Endodermal cell (in vitro differentiated cells): ENCODE results near the gene VPS54. TPM values are rescaled to one million over a fixed set of nuclear protein-coding genes. Genes with fewer than 3 reads are reported as not detected.

Source experiments
- DNase-seq: peaks from one replicate; pipeline ENCODE4 v3.0.0-alpha.2; 2017
- H3K27ac ChIP-seq: 2 replicates; pipeline ENCODE4 v1.5.1; 2013; ENCODE audit warnings: mild to moderate bottlenecking, low read depth, low read length, moderate library complexity
- H3K27me3 ChIP-seq: 2 replicates; pipeline ENCODE4 v1.6.1; 2013; ENCODE audit warnings: mild to moderate bottlenecking, low read length, moderate library complexity; ENCODE audit not compliant: insufficient read depth, control insufficient read depth, poor library complexity, severe bottlenecking
- H3K36me3 ChIP-seq: 2 replicates; pipeline ENCODE4 v1.7.0; 2013; ENCODE audit warnings: mild to moderate bottlenecking, low read length, moderate library complexity; ENCODE audit not compliant: control insufficient read depth, insufficient read depth
- H3K4me1 ChIP-seq: one replicate; pipeline ENCODE4 v1.7.0; 2013; ENCODE audit warnings: low read length; ENCODE audit not compliant: control insufficient read depth, insufficient read depth
- H3K4me3 ChIP-seq: 2 replicates; pipeline ENCODE4 v1.5.1; 2013; ENCODE audit warnings: mild to moderate bottlenecking, low read length, moderate library complexity
- H3K9ac ChIP-seq: 2 replicates; pipeline ENCODE4 v1.6.1; 2013; ENCODE audit warnings: mild to moderate bottlenecking, low read length, moderate library complexity; ENCODE audit not compliant: poor library complexity, severe bottlenecking; ENCODE audit errors: extremely low read depth
- H3K9me3 ChIP-seq: 2 replicates; pipeline ENCODE4 v1.6.1; 2013; ENCODE audit warnings: mild to moderate bottlenecking, low read length, moderate library complexity; ENCODE audit not compliant: control insufficient read depth
- H3K27ac Mint-ChIP-seq: 2 replicates; pipeline ENCODE4 v1.8.0; 2020; ENCODE audit warnings: mixed read lengths
- H3K27me3 Mint-ChIP-seq: 2 replicates; pipeline ENCODE4 v1.8.0; 2021; ENCODE audit warnings: mild to moderate bottlenecking, mixed read lengths; ENCODE audit not compliant: insufficient read depth
- H3K36me3 Mint-ChIP-seq: 2 replicates; pipeline ENCODE4 v1.8.0; 2020; ENCODE audit warnings: low read depth, mixed read lengths
- H3K4me1 Mint-ChIP-seq: 2 replicates; pipeline ENCODE4 v1.8.0; 2020; ENCODE audit warnings: mixed read lengths
- H3K4me3 Mint-ChIP-seq: 2 replicates; pipeline ENCODE4 v1.8.0; 2020; ENCODE audit warnings: mild to moderate bottlenecking, moderate library complexity, mixed read lengths
- H3K9me3 Mint-ChIP-seq: 2 replicates; pipeline ENCODE4 v1.8.0; 2020; ENCODE audit warnings: mild to moderate bottlenecking, mixed read lengths
- WGBS, 2 experiments: methylation state at CpG; one replicate each; pipeline versions ENCODE4 v1.1.5 to v1.1.7; 2013; ENCODE audit warnings: missing lambda C conversion rate in 2 of 2, mixed read lengths in 1 of 2; ENCODE audit not compliant: insufficient coverage in 1 of 2, insufficient read length in 1 of 2; 5-methylcytosine and 5-hydroxymethylcytosine counted together
- total RNA-seq, 2 donors: library from RNA; stranded (reverse); fragmentation: NEBNext Ultra II Directional in 1 of 2; extraction: Animal tissue kit (Norgen Biotek cat#: 25700) in 1 of 2; gene quantifications; 2 replicates in 1 of 2; 3 replicates in 1 of 2; pipeline ENCODE4 v1.2.1, GENCODE V29; 2021
- TF ChIP-seq, protein P1 (sequence below): fragments of 200-600 bp; sonication (generic); conservative IDR thresholded peaks from 2 replicates; pipeline ENCODE4 v1.5.0; 2021; ENCODE audit warnings: antibody characterized with exemption, mild to moderate bottlenecking

The VPS54 gene
- total RNA-seq, 2 donors from 2014 or later, result 18.4 to 25.7 TPM

DNA sequence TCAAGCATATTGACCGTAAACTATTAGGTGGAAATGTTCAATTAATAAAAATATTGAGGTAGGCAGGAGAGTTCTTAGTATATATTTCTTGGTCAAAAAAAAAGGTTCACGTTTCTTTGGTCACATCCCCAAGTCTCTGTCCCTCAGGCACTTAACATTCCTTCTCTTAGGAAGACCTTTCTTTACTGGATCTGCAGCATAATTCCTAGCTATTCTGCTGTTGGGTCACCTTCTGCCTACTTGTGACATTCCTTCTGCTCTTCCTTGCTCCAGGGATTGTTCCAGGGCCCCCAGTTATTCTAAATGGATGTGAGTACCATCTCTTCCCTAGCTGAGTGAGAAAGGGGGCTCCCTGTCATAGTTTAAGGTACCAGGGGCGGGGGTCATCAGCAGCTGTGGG, 173.4 kb downstream of the VPS54 start:
- DNase-seq, result peak; percentile 56

DNA sequence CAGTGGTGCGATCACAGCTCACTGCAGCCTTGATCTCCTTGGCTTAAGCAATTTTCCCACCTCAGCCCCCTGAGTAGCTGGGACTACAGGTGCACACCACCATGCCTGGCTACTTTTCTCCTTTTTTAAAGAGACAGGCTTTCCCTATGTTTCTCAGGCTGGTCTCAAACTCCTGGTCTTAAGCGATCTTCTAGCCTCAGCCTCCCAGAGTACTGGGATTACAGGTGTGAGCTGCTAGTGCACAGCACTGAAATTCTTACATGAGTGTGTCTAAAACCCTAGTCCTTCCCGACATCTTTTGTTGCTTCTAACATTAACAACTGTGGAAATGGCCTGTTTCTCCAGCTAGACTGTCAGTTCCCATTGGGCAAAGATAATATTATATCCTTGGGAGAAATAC, 174.6 kb downstream of the VPS54 start:
- H3K4me1 Mint-ChIP-seq, result peaks cover 63% of the 10 kb centered on the region
- no peaks in the 10 kb centered on the region for H3K36me3 ChIP-seq
- H3K36me3 Mint-ChIP-seq, result no peaks in the 10 kb centered on the region
- WGBS, 2 experiments, result 46 to 53% methylated on average over 3 of the region's 3 CpGs
- H3K27me3 Mint-ChIP-seq, result no peaks in the 10 kb centered on the region
- DNase-seq, result peak; percentile 50
- H3K9me3 Mint-ChIP-seq, result no peaks in the 10 kb centered on the region
- H3K27ac Mint-ChIP-seq, result peak overlapping the region; percentile 69
- no peaks in the 10 kb centered on the region for H3K4me1 ChIP-seq
- TF ChIP-seq, protein P1, sequence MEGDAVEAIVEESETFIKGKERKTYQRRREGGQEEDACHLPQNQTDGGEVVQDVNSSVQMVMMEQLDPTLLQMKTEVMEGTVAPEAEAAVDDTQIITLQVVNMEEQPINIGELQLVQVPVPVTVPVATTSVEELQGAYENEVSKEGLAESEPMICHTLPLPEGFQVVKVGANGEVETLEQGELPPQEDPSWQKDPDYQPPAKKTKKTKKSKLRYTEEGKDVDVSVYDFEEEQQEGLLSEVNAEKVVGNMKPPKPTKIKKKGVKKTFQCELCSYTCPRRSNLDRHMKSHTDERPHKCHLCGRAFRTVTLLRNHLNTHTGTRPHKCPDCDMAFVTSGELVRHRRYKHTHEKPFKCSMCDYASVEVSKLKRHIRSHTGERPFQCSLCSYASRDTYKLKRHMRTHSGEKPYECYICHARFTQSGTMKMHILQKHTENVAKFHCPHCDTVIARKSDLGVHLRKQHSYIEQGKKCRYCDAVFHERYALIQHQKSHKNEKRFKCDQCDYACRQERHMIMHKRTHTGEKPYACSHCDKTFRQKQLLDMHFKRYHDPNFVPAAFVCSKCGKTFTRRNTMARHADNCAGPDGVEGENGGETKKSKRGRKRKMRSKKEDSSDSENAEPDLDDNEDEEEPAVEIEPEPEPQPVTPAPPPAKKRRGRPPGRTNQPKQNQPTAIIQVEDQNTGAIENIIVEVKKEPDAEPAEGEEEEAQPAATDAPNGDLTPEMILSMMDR, result no peak
- peak overlapping the region; percentile 98 for H3K4me3 Mint-ChIP-seq
- H3K27ac ChIP-seq, result no peak overlapping the region
- H3K9ac ChIP-seq, result no peak overlapping the region
- H3K4me3 ChIP-seq, result peak overlapping the region; percentile 94
- no peaks in the 10 kb centered on the region for H3K27me3 ChIP-seq
- H3K9me3 ChIP-seq, result no peaks in the 10 kb centered on the region

More for the DNA sequence above, 173.4 kb downstream of the VPS54 start:
- Mint-ChIP-seq H3K9me3 (no peaks in the 10 kb centered on the region), H3K4me3 (peak overlapping the region; percentile 18), H3K27ac (peak overlapping the region; percentile 86), H3K36me3 (no peaks in the 10 kb centered on the region), H3K27me3 (no peaks in the 10 kb centered on the region), H3K4me1 (peaks cover 60% of the 10 kb centered on the region)
- no peak overlapping the region for H3K9ac ChIP-seq
- H3K4me1 ChIP-seq, result no peaks in the 10 kb centered on the region
- no peak overlapping the region for H3K27ac ChIP-seq
- H3K27me3 ChIP-seq, result no peaks in the 10 kb centered on the region
- WGBS, 2 experiments, result 43 to 72% methylated on average over 1 to 3 of the region's 3 CpGs
- H3K4me3 ChIP-seq, result peak overlapping the region; percentile 94
- H3K9me3 ChIP-seq, result no peaks in the 10 kb centered on the region
- no peaks in the 10 kb centered on the region for H3K36me3 ChIP-seq
- TF ChIP-seq, protein P1, result no peak

DNA sequence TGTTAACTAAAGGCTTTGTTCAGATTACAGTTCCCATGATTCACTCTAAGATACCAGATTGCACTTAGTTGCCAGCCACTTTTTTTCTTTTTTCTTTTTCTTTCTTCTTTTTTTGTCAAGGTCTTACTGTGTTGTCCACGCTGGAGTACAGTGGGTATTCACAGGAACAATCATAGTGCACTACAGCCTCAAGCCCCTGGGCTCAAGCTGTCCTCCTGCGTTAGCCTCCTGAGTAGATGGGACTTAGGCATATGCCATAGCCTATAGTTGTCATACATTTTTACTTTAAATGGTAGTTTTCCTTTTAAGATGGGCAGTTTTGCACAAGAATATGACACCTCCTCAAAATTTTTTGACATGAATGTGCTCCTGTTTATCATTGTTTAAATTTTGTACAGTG, 175.4 kb downstream of the VPS54 start:
- no peaks in the 10 kb centered on the region for H3K4me1 ChIP-seq
- Mint-ChIP-seq H3K27ac (no peak overlapping the region), H3K27me3 (no peaks in the 10 kb centered on the region), H3K4me3 (peak overlapping the region; percentile 98), H3K9me3 (no peaks in the 10 kb centered on the region), H3K4me1 (peaks cover 58% of the 10 kb centered on the region), H3K36me3 (no peaks in the 10 kb centered on the region)
- H3K9me3 ChIP-seq, result no peaks in the 10 kb centered on the region
- H3K36me3 ChIP-seq, result no peaks in the 10 kb centered on the region
- no peaks in the 10 kb centered on the region for H3K27me3 ChIP-seq
- TF ChIP-seq, protein P1, result no peak
- H3K27ac ChIP-seq, result no peak overlapping the region
- H3K4me3 ChIP-seq, result peak overlapping the region; percentile 94
- WGBS, 2 experiments, result 53 to 57% methylated on average over 1 to 2 of the region's 2 CpGs
- H3K9ac ChIP-seq, result no peak overlapping the region
- DNase-seq, result no peak
